ENCODE results near the gene KCTD11.

DNA sequence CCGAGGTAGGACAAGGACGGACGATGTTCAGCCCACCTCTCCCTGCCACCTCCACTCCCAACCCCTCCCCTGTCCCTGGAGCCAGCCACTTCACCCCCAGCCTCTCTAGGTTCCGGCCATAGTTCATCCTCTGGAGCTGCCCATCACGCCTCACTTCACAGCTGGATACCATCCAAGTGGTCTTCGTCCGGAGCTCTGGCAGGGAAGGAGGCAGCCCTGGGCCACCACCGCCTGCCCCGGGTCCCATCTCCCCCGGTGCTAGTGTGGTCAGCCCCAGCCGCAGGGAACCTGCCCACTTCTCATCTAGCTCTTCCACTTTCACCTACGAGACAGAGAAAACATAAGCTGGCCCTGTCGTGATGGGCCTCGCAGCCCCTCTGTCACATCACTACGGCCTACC lies 30.5 kb upstream of the KCTD11 start:
- TF ChIP-seq, protein P1, sequence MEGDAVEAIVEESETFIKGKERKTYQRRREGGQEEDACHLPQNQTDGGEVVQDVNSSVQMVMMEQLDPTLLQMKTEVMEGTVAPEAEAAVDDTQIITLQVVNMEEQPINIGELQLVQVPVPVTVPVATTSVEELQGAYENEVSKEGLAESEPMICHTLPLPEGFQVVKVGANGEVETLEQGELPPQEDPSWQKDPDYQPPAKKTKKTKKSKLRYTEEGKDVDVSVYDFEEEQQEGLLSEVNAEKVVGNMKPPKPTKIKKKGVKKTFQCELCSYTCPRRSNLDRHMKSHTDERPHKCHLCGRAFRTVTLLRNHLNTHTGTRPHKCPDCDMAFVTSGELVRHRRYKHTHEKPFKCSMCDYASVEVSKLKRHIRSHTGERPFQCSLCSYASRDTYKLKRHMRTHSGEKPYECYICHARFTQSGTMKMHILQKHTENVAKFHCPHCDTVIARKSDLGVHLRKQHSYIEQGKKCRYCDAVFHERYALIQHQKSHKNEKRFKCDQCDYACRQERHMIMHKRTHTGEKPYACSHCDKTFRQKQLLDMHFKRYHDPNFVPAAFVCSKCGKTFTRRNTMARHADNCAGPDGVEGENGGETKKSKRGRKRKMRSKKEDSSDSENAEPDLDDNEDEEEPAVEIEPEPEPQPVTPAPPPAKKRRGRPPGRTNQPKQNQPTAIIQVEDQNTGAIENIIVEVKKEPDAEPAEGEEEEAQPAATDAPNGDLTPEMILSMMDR (IDR thresholded peaks at IDR 0.05; ENCODE audit: low read length) = no peak
- no peak for TF ChIP-seq EZH2 (IDR thresholded peaks at IDR 0.05; ENCODE audit: borderline replicate concordance, low read length)
